GM23248 (cell line): ENCODE results near the gene PLD5.

Source experiments
- EZH2 ChIP-seq: fragments of 200-600 bp; sonication (generic); IDR thresholded peaks from 2 replicates; pipeline ENCODE4 v1.6.1; 2018; ENCODE audit warnings: antibody characterized with exemption, mild to moderate bottlenecking; ENCODE audit not compliant: insufficient read depth, poor library complexity, severe bottlenecking
- EZH2phosphoT487 ChIP-seq: fragments of 200-600 bp; sonication (generic); IDR thresholded peaks from 2 replicates; pipeline ENCODE4 v1.6.1; 2018; ENCODE audit warnings: antibody characterized with exemption, moderate library complexity, mild to moderate bottlenecking, low read depth; ENCODE audit not compliant: insufficient read depth

GRCh38 chr1:242556276-242556675 lies 31.8 kb upstream of the PLD5 start:
- no peak for TF ChIP-seq EZH2
- TF ChIP-seq EZH2phosphoT487, result no peak
